HG03521 (cell line): ENCODE data around the gene GRIN2D.
"Not testable (repeated sequence)": the region's sequence is repeated elsewhere in the genome, so short reads cannot be mapped to it uniquely, and the experiment has no call there.

Experiments used
- ATAC-seq: cut with Tn5 transposase; IDR thresholded peaks from one replicate; pipeline ENCODE4 v1.9.1; 2021; ENCODE audit warnings: mild to moderate bottlenecking, moderate library complexity; ENCODE audit not compliant: unreplicated experiment

GRIN2D gene

DNA sequence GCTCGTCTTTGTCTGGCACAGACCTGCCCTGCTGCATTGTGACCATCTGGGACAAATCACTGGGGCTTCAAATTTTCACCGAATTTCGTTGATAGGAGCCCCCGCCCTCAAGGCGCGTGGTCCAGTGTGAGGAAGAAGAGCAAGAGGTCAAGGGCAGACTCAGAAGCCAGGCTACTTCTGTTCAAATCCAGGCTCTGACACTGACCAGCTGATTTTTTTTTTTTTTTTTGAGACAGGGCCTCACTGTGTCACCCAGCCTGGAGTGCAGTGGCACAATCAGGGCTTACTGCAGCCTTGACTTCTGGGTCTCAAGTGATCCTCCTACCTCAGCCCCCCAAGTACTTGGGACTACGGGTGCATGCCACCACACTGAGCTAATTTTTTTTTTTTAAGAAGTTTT is 22.1 kb upstream of the GRIN2D start:
- no peak for ATAC-seq

DNA sequence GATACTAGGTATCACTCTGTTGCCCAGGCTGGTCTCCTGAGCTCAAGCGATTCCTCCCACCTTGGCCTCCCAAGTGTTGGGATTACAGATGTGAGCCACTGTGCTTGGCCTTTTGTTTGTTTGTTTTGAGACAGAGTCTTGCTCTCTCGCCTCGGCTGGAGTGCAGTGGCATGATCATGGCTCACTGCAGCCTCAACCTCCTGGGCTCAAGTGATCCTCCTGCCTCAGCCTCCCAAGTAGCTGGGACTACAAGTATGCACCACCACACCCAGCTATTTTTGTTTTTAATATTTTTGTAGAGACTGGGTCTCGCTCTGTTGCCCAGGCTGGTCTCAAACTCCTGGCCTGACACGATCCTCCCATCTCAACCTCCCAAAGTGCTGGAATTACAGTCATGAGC is 21.7 kb upstream of the GRIN2D start:
- ATAC-seq: not testable (repeated sequence)

- no peak for ATAC-seq
Measured at GRCh38 chr19:48372904-48373303, 20.6 kb upstream of the GRIN2D start.

DNA sequence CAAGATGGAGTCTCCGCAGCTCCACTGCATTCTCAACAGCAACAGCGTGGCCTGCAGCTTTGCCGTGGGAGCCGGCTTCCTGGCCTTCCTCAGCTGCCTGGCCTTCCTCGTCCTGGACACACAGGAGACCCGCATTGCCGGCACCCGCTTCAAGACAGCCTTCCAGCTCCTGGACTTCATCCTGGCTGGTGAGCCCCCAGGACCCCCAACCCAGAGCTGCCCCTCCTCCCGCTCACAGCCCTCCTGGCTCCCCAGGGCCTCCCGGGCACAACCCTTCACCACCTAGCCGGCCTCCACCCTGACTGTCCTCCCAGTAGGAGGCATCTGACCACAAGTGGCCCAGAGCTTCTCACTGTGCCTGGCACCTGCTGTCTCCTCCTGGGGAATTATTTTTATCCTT is 19.9 kb upstream of the GRIN2D start:
- ATAC-seq: no peak

DNA sequence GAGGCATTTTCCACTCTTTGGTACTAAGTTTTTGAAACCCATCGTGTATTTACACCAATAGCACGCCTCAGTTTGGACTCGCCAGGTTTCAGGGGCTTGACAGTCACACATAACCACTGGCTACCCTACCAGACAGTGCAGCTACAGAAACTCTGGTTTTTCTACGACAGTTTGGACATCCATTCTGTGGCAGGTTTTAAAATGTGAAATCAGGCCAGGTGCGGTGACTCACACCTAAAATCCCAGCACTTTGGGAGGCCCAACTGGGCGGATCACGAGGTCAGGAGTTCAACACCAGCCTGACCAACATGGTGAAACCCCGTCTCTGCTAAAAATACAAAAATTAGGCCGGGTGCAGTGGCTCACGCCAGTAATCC is 15.3 kb upstream of the GRIN2D start:
- no peak for ATAC-seq

DNA sequence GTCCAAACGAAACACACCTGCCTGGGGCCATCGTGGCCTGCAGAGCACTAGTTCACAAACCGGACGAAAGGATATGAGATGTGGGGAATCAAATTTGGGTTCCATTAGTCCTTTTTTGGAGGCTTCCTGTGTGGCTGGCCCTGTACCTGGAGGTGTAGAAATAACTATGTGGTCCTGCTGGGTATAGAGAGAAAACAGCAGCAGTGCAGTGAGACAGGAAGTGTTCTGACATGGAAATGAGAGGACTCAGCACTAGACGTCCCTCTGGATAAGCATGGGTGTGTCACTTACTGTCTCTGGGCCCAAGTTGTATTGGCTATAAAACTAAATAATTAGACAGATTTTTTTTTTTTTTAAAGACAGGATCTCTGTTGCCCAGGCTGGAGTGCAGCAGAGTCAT is 14.4 kb upstream of the GRIN2D start:
- no peak for ATAC-seq

GRCh38 chr19:48381178-48381950 is 12.1 kb upstream of the GRIN2D start:
- no peak for ATAC-seq

DNA sequence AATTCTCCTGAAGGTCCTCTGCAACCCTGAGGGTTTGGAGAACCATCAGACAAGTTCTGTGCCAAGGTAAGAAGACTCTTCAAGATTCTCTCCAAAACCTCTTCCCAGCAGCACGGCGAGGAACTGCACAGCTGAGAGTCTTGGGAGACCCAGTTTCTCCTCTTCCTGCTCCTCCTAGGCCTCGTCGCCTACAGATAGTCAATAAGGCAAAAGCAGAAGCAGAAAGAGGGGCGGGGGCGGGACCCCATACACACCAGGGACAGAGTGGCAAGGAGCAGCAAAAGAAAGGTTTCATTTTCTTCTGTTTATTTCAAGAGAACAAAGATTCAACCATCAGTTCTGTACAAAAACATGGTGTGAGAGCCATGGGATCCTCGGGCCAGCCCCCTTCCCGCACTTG is 11.2 kb upstream of the GRIN2D start:
- no peak for ATAC-seq

DNA sequence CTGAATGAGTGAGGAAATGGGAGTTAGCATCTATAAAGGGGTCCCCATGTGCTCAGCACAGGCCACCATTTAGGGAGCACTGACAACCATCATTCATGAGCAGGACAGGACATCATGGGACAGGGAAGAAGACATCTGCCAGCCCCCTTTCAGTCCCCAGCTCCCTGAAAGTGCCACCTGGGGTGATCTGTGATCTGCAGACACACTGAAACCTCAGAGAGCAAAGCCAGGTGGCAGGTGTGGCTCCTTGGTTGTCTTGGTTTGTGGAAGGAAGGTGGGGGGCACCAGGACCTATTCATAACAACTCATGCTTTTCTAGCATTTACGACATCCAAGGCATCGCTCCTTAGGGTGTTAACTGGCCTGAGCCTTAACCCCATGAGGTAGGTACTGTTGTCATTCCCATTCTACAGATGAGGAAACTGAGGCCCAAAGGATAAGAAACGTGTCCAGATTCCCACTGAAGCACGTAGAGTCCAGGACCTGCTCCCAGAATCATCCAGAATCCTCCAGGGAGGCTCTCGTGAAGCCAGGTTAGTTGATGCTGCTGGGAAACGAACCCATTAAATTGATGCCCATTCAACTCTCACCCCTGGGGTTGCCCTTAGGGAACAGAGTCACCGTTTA is 7.9 kb upstream of the GRIN2D start:
- no peak for ATAC-seq

DNA sequence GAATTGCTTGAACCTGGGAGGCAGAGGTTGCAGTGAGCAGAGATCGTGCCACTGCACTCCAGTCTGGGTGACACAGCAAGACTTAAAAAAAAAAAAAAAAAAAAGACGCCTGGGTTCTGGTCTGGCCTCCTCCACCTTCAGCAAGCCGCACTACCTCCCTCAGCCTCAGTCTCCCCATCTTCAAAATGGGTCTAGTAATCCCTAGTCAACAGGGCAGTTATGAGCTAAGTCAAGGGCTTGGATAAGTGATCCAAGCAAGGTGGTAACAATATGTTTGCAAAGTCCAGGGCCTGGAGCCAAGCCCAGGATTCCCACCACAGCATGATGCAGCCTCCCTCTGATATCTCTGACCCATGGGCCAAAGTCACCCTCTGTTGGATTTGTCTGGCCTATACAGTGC is 6.5 kb upstream of the GRIN2D start:
- no peak for ATAC-seq

DNA sequence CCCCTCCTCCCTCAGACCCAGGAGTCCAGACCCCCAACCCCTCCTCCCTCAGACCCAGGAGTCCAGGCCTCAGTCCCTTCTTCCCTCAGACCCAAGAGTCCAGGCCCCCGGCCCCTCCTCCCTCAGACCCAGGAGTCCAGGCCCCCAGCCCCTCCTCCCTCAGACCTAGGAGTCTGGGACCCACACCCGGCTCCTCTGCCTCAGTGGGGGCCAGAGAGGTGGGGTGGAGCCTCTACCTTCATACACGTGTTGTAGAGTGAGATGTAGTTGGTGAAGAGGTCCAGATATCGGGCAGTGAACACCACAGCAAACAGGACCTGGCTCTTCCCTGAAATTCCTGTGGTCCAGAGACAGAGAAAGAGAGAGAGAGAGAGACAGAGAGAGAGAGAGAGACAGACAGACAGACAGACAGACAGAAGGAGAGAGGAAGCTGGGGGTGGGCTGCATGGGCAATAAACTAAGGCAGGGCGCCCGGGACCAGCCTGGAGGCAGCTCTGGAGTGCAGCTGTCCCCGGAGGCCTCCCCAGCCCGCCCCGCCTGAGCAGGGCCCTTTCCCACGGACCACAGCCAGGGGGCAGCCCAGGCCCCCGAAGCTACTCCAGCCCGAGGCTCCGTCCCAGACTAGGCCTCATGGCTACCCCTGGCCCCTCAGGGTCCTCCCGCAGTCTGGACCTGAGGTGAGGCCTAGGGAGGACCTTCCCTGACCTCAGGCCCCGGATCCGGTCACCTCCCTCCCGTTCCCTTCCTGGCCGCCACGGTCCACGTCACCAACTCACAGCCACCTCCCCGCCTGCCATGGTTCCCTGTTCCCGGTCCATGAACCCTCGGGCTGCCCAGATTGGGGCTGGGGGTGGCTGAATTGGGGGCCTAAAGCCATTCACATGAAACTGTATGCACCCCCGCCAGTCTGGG is 3.0 kb upstream of the GRIN2D start:
- ATAC-seq: peak; percentile 39

GRCh38 chr19:48391100-48392005 is 2.1 kb upstream of the GRIN2D start, which contains the start of gene KDELR1:
KDELR1 (minus strand) TSS chr19:48391551; CDS start chr19:48391358, 193 bp downstream.
- ATAC-seq: peak; percentile 59

GRCh38 chr19:48392006-48392344 is 1.5 kb upstream of the GRIN2D start:
- not testable (repeated sequence) for ATAC-seq

DNA sequence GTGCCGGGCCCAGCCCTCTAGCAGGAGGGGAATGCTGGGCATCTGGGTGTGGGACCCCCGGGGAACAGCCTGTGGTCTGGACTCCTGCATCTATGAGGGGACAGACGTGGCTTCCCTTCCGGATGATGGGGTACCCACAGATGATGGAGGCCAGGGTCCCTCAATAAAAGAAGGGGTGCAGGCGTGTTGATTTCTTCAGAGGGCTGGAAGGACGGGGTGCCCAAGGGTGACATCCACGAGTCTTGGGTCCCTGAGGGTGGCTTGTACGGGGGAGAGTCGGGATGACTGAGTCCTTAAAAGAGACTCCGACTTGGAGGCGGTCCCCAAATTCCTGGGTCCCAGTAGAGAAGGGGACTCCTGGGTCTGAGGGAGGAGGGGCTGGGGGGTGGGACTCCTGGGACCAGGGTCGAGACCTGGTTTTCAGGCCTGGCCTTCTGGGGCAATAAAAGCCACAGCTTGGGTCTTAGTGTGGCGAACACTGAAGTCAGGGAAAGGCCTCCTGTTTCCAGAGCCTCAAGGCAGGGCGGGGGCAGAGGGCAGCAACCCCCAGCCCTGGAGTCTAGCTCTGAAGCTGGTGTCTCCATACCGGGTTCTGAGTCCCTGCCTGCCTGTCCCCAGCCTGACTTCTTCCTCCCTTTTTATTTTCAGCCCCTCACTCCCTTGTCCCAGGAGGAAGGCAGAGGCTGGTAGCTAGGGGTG is 459 bp upstream of the GRIN2D start:
- ATAC-seq: no peak

- no peak for ATAC-seq
Measured at GRCh38 chr19:48394331-48395169, 1.1 kb downstream of the GRIN2D start.

GRCh38 chr19:48395170-48395455 is 1.6 kb downstream of the GRIN2D start:
- ATAC-seq: no peak

DNA sequence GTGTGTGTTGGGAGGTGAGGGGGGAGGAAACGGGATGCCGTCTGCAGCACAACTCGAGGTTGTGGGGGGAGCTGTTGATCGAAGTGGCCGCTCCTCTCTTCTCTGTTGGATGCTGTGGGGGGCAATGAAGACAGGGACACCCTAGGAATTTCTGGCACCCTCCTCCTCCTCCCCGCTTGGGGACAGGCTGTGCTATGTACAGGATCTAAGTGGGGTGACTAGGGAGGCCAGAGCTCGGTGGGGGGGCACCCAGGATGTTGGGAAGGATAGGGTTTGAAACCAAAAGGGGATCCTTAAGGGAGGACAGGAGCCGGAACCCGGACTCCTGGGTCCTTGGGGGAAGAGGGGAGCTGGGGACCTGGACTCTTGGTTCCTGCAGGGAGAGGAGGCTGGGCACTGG is 2.0 kb downstream of the GRIN2D start:
- ATAC-seq: no peak

- ATAC-seq: no peak
Measured at GRCh38 chr19:48396016-48396823, 2.8 kb downstream of the GRIN2D start.

- no peak for ATAC-seq
Measured at GRCh38 chr19:48396824-48397176, 3.3 kb downstream of the GRIN2D start.
